HG02610 (cell line): ENCODE results near the gene TRMO.

Experiments used
- ATAC-seq: cut with Tn5 transposase; IDR thresholded peaks from one replicate; pipeline ENCODE4 v1.9.1; 2021; ENCODE audit warnings: mild to moderate bottlenecking, moderate library complexity; ENCODE audit not compliant: unreplicated experiment

TRMO gene

GRCh38 chr9:97861148-97861475, 61.2 kb downstream of the TRMO start:
- no peak for ATAC-seq

- no peak for ATAC-seq
These were observed 61.7 kb downstream of the TRMO start for GRCh38 chr9:97860451-97861147.

GRCh38 chr9:97859346-97859745, 63.0 kb downstream of the TRMO start:
- no peak for ATAC-seq

- ATAC-seq, result no peak
These were observed 63.5 kb downstream of the TRMO start for GRCh38 chr9:97858826-97859225.

- no peak for ATAC-seq
These were observed 63.9 kb downstream of the TRMO start for GRCh38 chr9:97858393-97858713.

- no peak for ATAC-seq
These were observed 64.5 kb downstream of the TRMO start for GRCh38 chr9:97857606-97858392.

GRCh38 chr9:97856857-97857605, 65.3 kb downstream of the TRMO start:
- no peak for ATAC-seq

GRCh38 chr9:97855899-97856298, 66.4 kb downstream of the TRMO start:
- ATAC-seq, result no peak

GRCh38 chr9:97855486-97855875, 66.8 kb downstream of the TRMO start:
- ATAC-seq, result no peak

GRCh38 chr9:97854696-97855485, 67.4 kb downstream of the TRMO start:
- no peak for ATAC-seq
